ENCODE measurements around the gene ATMIN.

The ATMIN gene

DNA sequence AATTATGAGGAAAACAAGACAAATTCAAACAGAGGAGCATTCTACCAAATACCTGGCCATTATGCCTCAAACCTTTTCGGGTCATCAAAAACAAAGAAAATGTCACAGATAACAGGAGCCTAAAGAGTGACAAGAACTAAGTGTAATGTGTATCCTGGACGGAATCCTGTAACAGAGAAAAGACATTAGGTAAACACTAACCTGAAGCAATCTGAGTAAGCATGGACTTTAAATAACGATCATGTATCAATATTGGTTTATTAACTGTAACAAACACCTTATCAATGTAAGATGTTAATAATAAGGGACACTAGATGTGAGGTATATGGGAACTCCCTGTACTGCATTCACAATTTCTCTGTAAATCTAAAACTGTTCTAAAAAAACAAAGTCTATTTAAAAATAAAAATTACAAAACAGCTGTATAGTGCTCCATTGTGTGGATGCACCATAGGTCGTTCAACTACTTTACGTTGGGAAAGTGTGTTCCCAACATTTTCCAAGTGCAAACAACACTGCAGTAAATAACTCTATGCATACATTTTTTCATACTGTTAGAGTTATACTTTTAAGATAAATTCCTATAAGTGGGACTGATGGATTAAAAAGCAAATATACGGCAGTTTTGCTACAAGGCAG, 43.7 kb upstream of the ATMIN start:
- DNase-seq (ENCODE audit: low read depth, low spot score), result no peak
- TF ChIP-seq, protein P1, sequence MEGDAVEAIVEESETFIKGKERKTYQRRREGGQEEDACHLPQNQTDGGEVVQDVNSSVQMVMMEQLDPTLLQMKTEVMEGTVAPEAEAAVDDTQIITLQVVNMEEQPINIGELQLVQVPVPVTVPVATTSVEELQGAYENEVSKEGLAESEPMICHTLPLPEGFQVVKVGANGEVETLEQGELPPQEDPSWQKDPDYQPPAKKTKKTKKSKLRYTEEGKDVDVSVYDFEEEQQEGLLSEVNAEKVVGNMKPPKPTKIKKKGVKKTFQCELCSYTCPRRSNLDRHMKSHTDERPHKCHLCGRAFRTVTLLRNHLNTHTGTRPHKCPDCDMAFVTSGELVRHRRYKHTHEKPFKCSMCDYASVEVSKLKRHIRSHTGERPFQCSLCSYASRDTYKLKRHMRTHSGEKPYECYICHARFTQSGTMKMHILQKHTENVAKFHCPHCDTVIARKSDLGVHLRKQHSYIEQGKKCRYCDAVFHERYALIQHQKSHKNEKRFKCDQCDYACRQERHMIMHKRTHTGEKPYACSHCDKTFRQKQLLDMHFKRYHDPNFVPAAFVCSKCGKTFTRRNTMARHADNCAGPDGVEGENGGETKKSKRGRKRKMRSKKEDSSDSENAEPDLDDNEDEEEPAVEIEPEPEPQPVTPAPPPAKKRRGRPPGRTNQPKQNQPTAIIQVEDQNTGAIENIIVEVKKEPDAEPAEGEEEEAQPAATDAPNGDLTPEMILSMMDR (IDR thresholded peaks at IDR 0.05; ENCODE audit: low read depth, low read length), result no peak
- in situ Hi-C loops (cut with HindIII; ENCODE audit: low sequenced_read_pairs), result no loop called here
- no peak overlapping the region for H3K4me3 ChIP-seq (ENCODE audit: low read depth, low read length)

DNA sequence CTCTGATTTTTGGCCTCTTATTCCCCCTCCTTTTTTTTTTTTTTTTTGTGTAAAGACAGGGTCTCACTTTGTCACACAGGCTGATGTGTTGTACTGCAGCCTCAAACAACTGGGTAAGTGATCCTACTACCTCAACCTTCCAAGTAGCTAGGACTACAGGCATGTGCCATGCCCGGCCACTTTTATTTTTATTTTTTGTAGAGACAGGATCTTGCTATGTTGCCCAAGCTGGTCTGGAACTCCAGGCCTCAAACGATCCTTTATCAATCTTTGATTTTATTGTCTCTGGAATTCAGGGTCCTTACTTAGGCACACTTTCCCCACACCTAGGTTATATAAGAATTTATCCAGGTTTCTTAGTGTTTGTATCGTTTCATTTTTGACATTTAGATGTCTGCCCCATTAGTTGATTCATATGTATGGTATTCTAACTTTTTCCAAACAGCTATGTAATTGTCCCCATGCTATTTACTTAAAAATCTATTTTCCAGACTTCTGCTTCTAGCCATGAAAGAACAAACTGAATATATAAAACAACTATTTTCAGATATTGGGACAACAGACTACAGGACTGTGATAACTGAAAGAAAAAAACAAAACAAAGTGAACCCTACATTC, 42.9 kb upstream of the ATMIN start:
- TF ChIP-seq, protein P1 (IDR thresholded peaks at IDR 0.05; ENCODE audit: low read depth, low read length), result no peak
- peak overlapping the region; percentile 21 for H3K4me3 ChIP-seq (ENCODE audit: low read depth, low read length)
- no peak for DNase-seq (ENCODE audit: low read depth, low spot score)
- in situ Hi-C loops (cut with HindIII; ENCODE audit: low sequenced_read_pairs), result no loop called here

DNA sequence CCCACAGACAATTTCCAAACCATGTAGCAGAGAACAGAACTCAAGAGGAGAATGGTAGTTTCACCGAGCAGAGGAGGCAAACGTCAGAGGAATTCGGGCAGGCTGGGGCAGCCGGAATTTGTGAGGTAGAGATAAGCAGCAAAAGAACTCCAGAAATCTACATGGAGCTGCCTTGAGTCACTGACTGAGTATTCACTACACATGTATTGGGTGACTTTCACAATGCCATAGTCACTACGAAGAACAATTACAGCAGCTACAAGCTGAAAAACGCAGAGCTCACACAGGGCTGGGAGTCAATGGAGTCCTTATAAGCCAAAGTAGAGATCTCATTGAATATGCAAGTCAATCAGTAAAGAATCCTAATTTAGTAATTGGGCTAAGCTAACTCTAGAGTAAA, 42.3 kb upstream of the ATMIN start:
- peak overlapping the region; percentile 26 for H3K4me3 ChIP-seq (ENCODE audit: low read depth, low read length)
- TF ChIP-seq, protein P1 (IDR thresholded peaks at IDR 0.05; ENCODE audit: low read depth, low read length), result no peak
- in situ Hi-C loops (cut with HindIII; ENCODE audit: low sequenced_read_pairs), result no loop called here
- DNase-seq (ENCODE audit: low read depth, low spot score), result peak; percentile 90

DNA sequence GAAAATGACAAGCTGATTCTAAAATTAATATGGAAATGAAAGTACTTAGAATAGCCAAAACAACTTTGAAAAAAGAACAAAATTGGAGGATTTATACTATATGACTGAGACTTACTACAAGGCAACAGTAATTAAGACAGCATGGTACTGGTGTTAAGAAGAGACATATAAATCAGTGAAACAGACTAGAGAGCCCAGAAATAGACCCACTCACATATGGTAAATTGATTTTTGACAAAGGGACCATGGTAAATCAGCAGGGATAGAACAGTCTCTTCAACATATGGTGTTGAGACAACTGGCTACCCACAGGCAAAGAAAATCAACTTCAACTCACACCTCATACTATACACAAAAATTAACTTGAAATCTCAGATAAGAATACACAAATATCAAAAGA, 41.8 kb upstream of the ATMIN start:
- no peak overlapping the region for H3K4me3 ChIP-seq (ENCODE audit: low read depth, low read length)
- TF ChIP-seq, protein P1 (IDR thresholded peaks at IDR 0.05; ENCODE audit: low read depth, low read length), result no peak
- in situ Hi-C loops (cut with HindIII; ENCODE audit: low sequenced_read_pairs), result no loop called here
- no peak for DNase-seq (ENCODE audit: low read depth, low spot score)

DNA sequence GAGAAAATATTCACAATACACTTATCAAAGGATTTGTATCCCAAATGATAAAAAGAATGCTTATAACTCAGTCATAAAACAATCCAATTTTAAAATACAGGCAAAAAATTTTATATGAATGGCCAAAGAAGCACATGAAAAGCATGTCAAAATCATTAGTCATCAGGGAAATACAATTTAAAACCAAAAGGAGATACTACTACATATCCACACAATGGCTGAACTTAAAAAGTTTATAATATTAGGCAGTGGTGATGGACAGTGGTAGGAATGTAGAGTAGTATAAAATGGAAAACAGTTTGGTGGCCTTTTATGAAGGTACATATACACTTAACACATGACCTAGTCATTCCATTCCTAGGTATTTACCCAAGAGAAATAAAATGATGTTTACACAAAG, 41.2 kb upstream of the ATMIN start:
- in situ Hi-C loops (cut with HindIII; ENCODE audit: low sequenced_read_pairs), result no loop called here
- TF ChIP-seq, protein P1 (IDR thresholded peaks at IDR 0.05; ENCODE audit: low read depth, low read length), result no peak
- H3K4me3 ChIP-seq (ENCODE audit: low read depth, low read length), result no peak overlapping the region
- DNase-seq (ENCODE audit: low read depth, low spot score), result peak; percentile 43

DNA sequence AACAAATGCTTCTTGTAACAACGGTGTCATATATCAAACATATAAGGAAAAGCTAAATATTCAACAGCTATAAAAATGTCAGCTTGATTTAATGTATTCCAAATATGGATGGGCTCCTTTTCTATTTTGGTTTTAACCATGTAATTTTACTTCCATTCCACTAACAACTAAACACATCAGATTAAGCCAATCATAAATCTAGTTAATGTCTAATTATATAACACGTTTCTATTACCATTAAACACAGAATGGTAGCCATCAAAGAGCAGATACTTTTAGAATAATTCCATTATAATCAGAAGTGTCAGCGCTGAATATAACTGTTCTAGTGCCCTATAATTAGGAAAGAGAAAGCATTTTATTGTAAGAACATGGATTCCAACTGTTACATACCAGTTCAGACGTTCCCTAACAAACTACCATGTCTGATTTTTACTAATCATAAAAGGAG, 38.9 kb upstream of the ATMIN start:
- in situ Hi-C loops (cut with HindIII; ENCODE audit: low sequenced_read_pairs), result no loop called here
- DNase-seq (ENCODE audit: low read depth, low spot score), result no peak
- no peak overlapping the region for H3K4me3 ChIP-seq (ENCODE audit: low read depth, low read length)
- TF ChIP-seq, protein P1 (IDR thresholded peaks at IDR 0.05; ENCODE audit: low read depth, low read length), result no peak
